HG02642 (cell line): ENCODE measurements around the gene FGR.

Source experiments
- ATAC-seq: cut with Tn5 transposase; IDR thresholded peaks from one replicate; pipeline ENCODE4 v1.9.1; 2021; ENCODE audit warnings: mild to moderate bottlenecking; ENCODE audit not compliant: unreplicated experiment, poor library complexity

FGR gene

GRCh38 chr1:27592931-27593677 is 41.9 kb downstream of the FGR start:
- no peak for ATAC-seq

- no peak for ATAC-seq
These were observed 42.6 kb downstream of the FGR start for GRCh38 chr1:27592232-27592930.

- ATAC-seq, result no peak
These were observed 43.4 kb downstream of the FGR start for GRCh38 chr1:27591622-27592021.

GRCh38 chr1:27590917-27591508 is 44.0 kb downstream of the FGR start:
- no peak for ATAC-seq

GRCh38 chr1:27589841-27590426 is 45.1 kb downstream of the FGR start:
- ATAC-seq, result no peak

GRCh38 chr1:27589441-27589840 is 45.5 kb downstream of the FGR start:
- ATAC-seq, result no peak

- ATAC-seq, result no peak
These were observed 46.4 kb downstream of the FGR start for GRCh38 chr1:27588256-27589232.

- ATAC-seq, result no peak
These were observed 49.3 kb downstream of the FGR start for GRCh38 chr1:27585684-27586083.

GRCh38 chr1:27584453-27584852 is 50.5 kb downstream of the FGR start:
- ATAC-seq, result no peak

GRCh38 chr1:27583479-27583878 is 51.5 kb downstream of the FGR start:
- no peak for ATAC-seq

- no peak for ATAC-seq
These were observed 53.2 kb downstream of the FGR start for GRCh38 chr1:27581823-27582243.

GRCh38 chr1:27577504-27578188 is 57.3 kb downstream of the FGR start:
- ATAC-seq, result no peak

GRCh38 chr1:27576806-27577227 is 58.2 kb downstream of the FGR start:
- ATAC-seq, result no peak

GRCh38 chr1:27575840-27576331 is 59.1 kb downstream of the FGR start:
- ATAC-seq, result no peak

GRCh38 chr1:27574871-27575831 is 59.8 kb downstream of the FGR start:
- no peak for ATAC-seq

- ATAC-seq, result no peak
These were observed 60.8 kb downstream of the FGR start for GRCh38 chr1:27574001-27574781.

GRCh38 chr1:27572679-27573426 is 62.1 kb downstream of the FGR start:
- ATAC-seq, result no peak
